HG02642 (cell line): ENCODE data around the gene MIDN.
"Not testable (repeated sequence)": the region's sequence is repeated elsewhere in the genome, so short reads cannot be mapped to it uniquely, and the experiment has no call there.

Experiments used
- ATAC-seq: cut with Tn5 transposase; IDR thresholded peaks from one replicate; pipeline ENCODE4 v1.9.1; 2021; ENCODE audit warnings: mild to moderate bottlenecking; ENCODE audit not compliant: unreplicated experiment, poor library complexity

MIDN gene

GRCh38 chr19:1244693-1245451, 3.5 kb upstream of the MIDN start:
- no peak for ATAC-seq

- ATAC-seq = no peak
Observed at GRCh38 chr19:1245494-1246264, 2.7 kb upstream of the MIDN start.

- not testable (repeated sequence) for ATAC-seq
Observed at GRCh38 chr19:1246265-1247087, 1.9 kb upstream of the MIDN start.

- no peak for ATAC-seq
Observed at GRCh38 chr19:1247748-1248138, 640 bp upstream of the MIDN start.

GRCh38 chr19:1248786-1249297, 459 bp downstream of the MIDN start:
- ATAC-seq = peak; percentile 39

GRCh38 chr19:1249298-1249989, 1.1 kb downstream of the MIDN start:
- peak; percentile 58 for ATAC-seq

GRCh38 chr19:1249990-1250436, 1.6 kb downstream of the MIDN start:
- ATAC-seq = no peak

GRCh38 chr19:1250437-1251260, 2.3 kb downstream of the MIDN start:
- ATAC-seq = no peak

GRCh38 chr19:1251330-1252220, 3.2 kb downstream of the MIDN start:
- ATAC-seq = no peak

- no peak for ATAC-seq
Observed at GRCh38 chr19:1252221-1252820, 3.9 kb downstream of the MIDN start.

GRCh38 chr19:1252821-1253513, 4.6 kb downstream of the MIDN start:
- ATAC-seq = no peak

GRCh38 chr19:1253514-1254080, 5.2 kb downstream of the MIDN start:
- no peak for ATAC-seq

- ATAC-seq = no peak
Observed at GRCh38 chr19:1254081-1254527, 5.7 kb downstream of the MIDN start.

GRCh38 chr19:1254530-1255185, 6.3 kb downstream of the MIDN start:
- no peak for ATAC-seq

GRCh38 chr19:1255186-1256161, 7.1 kb downstream of the MIDN start:
- no peak for ATAC-seq
